AG10803 (cell line): Measurements from ENCODE around the gene ARL2BP.
A peak's percentile ranks its signal among the peaks of the same experiment; 100 is the strongest.

Experiments
- DNase-seq: peaks from one replicate; pipeline ENCODE4 v3.0.0; 2010; ENCODE audit warnings: low read depth
- H3K4me3 ChIP-seq: 2 replicates; pipeline ENCODE4 v1.5.1; 2011; ENCODE audit warnings: mild to moderate bottlenecking, low read length, control low read depth
- TF ChIP-seq, protein P1 (sequence below): conservative IDR thresholded peaks from 2 replicates; pipeline ENCODE4 v1.5.1; 2011; ENCODE audit warnings: mild to moderate bottlenecking, low read length, control low read depth, inconsistent platforms

The ARL2BP gene

DNA sequence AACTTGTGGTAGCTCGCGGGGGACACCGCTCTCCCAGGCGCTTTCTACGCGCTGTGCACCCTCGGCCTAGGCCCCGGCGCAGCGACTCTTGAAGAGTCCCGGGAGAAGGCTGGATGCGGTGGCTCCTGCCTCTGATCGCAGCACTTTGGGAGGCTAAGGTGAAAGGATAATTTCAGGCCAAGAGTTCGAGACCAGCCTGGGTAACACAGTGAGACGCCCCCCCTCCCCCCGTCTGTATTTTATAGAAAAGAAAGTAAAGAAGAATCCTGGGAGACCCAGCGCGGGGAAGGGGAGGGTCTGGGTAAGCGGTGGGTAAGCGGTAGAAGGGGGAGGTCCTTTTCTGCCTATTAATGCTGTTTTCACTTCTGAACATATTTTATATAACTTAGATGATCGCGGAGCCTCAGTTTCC is 39.9 kb downstream of the ARL2BP start:
- TF ChIP-seq, protein P1, sequence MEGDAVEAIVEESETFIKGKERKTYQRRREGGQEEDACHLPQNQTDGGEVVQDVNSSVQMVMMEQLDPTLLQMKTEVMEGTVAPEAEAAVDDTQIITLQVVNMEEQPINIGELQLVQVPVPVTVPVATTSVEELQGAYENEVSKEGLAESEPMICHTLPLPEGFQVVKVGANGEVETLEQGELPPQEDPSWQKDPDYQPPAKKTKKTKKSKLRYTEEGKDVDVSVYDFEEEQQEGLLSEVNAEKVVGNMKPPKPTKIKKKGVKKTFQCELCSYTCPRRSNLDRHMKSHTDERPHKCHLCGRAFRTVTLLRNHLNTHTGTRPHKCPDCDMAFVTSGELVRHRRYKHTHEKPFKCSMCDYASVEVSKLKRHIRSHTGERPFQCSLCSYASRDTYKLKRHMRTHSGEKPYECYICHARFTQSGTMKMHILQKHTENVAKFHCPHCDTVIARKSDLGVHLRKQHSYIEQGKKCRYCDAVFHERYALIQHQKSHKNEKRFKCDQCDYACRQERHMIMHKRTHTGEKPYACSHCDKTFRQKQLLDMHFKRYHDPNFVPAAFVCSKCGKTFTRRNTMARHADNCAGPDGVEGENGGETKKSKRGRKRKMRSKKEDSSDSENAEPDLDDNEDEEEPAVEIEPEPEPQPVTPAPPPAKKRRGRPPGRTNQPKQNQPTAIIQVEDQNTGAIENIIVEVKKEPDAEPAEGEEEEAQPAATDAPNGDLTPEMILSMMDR = no peak
- H3K4me3 ChIP-seq = peak overlapping the region; percentile 50
- no peak for DNase-seq

DNA sequence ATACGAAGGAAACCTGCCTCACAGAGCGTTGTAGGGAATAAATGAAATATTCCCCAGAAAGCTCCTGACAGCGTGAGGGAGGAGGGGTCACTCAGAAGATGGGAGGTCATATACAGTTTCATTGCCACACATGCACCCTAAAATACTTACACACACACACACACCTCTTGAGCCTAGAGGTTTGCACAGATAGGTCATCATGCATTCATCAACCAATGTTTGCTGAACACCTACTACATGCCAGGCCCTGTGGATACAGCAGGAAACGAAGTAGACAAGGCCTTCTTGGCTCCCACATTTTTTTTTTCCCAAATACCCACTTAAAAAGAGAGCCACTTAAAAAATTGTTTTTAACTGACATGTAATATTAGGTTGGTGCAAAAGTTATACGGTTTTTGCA is 40.3 kb downstream of the ARL2BP start:
- TF ChIP-seq, protein P1 = no peak
- DNase-seq = no peak
- H3K4me3 ChIP-seq = no peak overlapping the region

DNA sequence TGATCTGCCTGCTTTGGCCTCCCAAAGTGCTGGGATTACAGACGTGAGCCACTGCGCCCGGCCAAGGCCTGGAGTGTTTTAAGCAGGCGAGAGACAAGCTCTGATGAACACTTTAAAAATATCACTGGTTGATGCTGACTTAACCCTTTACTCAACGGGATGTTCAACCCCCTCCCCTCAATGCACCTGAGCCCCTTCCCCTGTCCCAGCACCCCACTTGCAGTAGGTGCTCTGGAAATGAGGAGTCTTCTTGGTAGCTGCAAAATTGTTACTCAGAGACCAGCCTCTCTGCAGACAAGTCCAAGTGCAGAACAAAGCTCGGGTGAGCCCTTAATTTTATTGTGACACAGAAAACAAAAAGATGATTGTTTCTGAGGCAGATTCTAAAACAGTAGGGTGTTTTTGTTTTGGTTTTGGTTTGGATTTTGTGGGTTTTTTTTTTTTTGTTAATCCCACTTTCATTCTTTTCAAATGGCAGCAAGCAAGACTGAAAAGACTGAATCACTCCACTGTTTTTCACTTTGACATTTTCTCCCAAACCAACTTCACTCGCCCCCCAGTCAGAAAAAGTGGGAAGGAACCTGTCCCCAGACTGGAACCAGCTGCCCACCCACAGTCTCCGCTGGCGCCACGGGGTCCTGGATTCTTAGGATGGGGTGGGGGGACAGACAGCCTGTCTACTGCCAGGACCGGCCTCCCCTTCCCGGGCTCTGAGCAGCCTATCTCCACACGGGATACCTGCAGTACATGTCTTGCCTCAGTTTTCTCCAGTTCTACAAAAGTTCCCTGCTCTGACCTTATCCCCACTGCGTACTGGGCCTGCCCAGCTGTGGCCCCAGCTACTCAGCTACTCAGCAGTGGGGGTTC is 44.6 kb downstream of the ARL2BP start:
- no peak overlapping the region for H3K4me3 ChIP-seq
- no peak for DNase-seq
- TF ChIP-seq, protein P1 = no peak

DNA sequence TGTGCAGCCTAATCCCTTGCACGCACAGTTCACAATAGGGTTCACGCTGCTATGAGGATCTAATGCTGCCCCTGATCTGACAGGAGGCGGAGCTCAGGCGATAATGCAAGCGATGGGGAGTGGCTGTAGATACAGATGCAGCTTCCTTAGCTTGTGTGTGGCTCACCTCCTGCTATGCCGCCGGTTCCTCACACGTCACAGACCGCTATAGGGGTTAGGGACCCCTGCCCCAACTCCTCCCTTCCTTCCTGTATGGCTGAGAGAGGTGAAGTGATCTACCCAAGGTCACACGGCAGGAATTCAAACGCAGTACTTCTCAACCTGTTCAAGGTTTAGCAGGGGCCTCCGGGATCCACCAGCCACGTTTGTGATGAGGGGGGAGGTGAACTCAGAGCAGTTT is 52.8 kb downstream of the ARL2BP start:
- TF ChIP-seq, protein P1 = no peak
- H3K4me3 ChIP-seq = no peak overlapping the region
- DNase-seq = no peak

DNA sequence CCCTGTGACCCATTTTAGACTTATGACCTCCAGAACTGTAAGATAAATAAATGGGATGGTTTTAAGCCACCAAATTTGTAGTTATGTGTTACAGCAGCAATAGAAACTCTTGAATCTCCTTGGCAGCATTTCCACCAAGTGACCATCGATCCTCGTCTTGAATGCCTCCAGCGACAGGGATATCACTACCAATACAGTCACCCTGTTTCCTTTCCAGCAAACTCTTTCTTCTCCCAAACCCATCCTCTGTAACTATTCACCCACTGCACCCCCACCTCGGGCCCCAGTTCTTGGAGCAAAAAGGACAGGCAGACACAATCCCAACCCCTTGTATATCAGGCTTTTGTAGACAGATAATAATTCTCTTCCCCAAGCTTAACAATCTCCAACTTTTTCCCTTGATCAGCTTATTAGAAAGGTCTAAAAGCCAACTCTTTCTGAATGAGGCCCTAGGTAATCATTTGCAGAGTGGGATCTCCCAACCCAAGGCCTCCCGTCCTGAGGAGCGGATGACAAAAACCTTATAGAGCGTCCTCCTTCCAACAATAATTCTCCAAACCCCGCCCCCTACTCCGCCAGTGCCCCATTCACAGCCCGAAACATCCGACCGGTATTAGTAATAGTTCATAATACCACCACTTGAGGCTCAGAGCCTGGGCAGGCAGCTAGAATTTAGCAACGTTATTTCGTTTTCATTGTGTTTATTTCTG is 54.1 kb downstream of the ARL2BP start:
- DNase-seq = no peak
- H3K4me3 ChIP-seq = peak overlapping the region; percentile 66
- TF ChIP-seq, protein P1 = no peak; the same call in 1 of the 2 replicates

DNA sequence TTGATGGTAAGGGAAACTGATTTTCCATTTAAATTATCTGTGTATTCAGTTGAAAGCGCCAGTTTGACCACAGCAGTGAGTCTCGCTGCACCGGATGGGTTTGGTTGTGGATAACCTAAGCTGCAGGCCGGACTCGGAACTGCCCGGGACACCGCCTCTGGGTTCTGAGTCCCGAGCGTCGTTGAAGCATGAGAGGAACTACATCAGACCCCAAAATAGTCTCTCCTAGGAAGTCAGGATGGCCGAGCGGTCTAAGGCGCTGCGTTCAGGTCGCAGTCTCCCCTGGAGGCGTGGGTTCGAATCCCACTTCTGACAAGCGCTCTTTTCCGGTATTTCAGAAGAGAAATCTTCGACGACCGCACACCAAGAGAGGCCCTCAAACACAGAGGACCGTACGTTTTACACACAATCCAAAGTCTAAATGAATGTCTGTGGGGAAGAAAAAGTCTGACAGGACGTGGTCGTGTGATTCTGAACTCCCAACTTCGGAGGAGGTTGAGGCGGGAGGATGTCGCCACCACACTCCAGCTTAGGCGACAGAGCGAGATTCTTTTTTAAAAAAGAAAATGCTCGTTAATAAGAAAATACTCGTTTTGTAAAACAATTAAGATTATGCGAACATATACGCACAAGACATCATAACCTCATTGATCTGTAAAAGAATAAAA is 54.8 kb downstream of the ARL2BP start:
- H3K4me3 ChIP-seq = peak overlapping the region; percentile 66
- TF ChIP-seq, protein P1 = peak; percentile 40; the same call in 1 of the 2 replicates
- peak; percentile 97 for DNase-seq
